HG03025 (cell line): ENCODE data around the gene ANXA8.

Experiments
- ATAC-seq: cut with Tn5 transposase; IDR thresholded peaks from one replicate; pipeline ENCODE4 v1.9.1; 2021; ENCODE audit warnings: mild to moderate bottlenecking, moderate library complexity; ENCODE audit not compliant: unreplicated experiment, low FRiP score

Gene ANXA8

GRCh38 chr10:47449102-47449978 lies 34.6 kb downstream of the ANXA8 start:
- ATAC-seq, result no peak

GRCh38 chr10:47447705-47448104 lies 36.2 kb downstream of the ANXA8 start:
- no peak for ATAC-seq

GRCh38 chr10:47447209-47447608 lies 36.7 kb downstream of the ANXA8 start:
- no peak for ATAC-seq

- ATAC-seq, result no peak
These were observed 38.2 kb downstream of the ANXA8 start for GRCh38 chr10:47445720-47446119.

- no peak for ATAC-seq
These were observed 39.9 kb downstream of the ANXA8 start for GRCh38 chr10:47444047-47444446.

GRCh38 chr10:47443145-47443544 lies 40.8 kb downstream of the ANXA8 start:
- no peak for ATAC-seq

GRCh38 chr10:47442351-47442750 lies 41.6 kb downstream of the ANXA8 start:
- no peak for ATAC-seq

- no peak for ATAC-seq
These were observed 42.0 kb downstream of the ANXA8 start for GRCh38 chr10:47441938-47442337.

- ATAC-seq, result no peak
These were observed 43.7 kb downstream of the ANXA8 start for GRCh38 chr10:47440207-47440606.

GRCh38 chr10:47438857-47439474 lies 44.9 kb downstream of the ANXA8 start:
- no peak for ATAC-seq

GRCh38 chr10:47435081-47435480 lies 48.8 kb downstream of the ANXA8 start:
- ATAC-seq, result no peak

- ATAC-seq, result no peak
These were observed 58.0 kb downstream of the ANXA8 start for GRCh38 chr10:47425813-47426419.

- no peak for ATAC-seq
These were observed 59.7 kb downstream of the ANXA8 start for GRCh38 chr10:47424231-47424630.

GRCh38 chr10:47423476-47423875 lies 60.4 kb downstream of the ANXA8 start:
- ATAC-seq, result no peak

GRCh38 chr10:47421057-47421952 lies 62.6 kb downstream of the ANXA8 start:
- no peak for ATAC-seq

GRCh38 chr10:47420305-47421056 lies 63.4 kb downstream of the ANXA8 start:
- no peak for ATAC-seq

GRCh38 chr10:47419421-47419820 lies 64.5 kb downstream of the ANXA8 start:
- ATAC-seq, result no peak

- ATAC-seq, result no peak
These were observed 64.9 kb downstream of the ANXA8 start for GRCh38 chr10:47418966-47419365.

GRCh38 chr10:47418321-47418720 lies 65.6 kb downstream of the ANXA8 start:
- ATAC-seq, result no peak
